HuH-7.5 (cell line): ENCODE data around the gene POMGNT1.

Source experiments
- DNase-seq: peaks from one replicate; pipeline ENCODE4 v3.0.0; 2011; ENCODE audit warnings: low spot score

POMGNT1 gene

DNA sequence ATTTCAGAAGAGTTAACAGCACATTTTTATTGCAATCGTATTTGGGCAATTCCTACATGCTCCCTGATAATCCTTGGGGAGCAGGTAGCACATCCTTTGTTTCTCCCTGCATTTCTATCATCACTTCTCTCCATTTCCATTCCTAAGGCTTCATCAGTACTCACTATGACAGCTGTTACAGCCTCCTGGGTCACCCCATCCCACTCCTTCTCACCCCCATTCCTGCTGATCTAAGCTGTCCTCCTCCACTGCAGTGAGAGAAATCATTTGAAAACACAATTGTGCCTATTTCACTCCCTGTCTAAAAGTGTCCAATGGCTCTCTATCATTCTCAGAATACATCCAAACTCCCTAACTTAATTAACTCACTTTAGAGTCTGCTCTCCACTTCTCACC lies 40.3 kb downstream of the POMGNT1 start:
- DNase-seq, result no peak

DNA sequence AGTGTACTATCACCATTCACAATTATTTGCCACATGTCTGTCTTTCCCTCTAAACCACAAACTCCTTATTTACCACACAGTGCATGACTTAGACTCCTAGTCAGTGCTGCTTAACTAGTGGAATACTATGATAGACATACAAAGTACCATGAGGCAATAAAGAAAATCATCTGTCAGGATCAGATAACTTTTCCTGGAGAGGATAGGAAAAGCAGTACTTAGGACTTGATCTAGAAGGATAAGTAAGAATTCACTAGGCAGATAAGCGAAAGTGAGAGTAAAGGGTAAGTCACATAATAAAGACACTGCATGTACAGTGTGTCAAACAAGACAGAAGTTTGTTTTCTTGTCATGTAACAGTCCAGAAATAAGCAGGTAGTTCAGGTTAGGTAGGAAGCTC lies 44.5 kb downstream of the POMGNT1 start:
- no peak for DNase-seq

DNA sequence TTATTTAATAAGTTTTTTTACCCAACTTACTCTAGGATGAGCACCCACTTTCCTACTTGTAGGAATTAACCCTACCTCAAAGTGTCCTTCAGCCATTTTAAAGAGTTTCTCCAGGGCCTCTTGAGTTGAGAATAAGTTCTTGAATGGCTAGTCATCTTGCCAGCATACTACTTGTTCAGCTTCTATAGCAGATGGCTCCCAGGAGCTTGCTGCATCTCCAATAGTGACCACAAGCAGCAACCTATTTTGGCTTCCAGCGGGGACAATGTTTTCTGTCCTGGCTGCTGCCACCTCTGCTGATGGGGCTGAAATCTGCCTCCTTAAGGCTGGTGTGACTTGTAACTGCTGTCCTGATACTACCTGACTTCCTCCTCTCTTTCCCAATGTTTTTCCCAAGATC lies 45.0 kb downstream of the POMGNT1 start:
- no peak for DNase-seq

DNA sequence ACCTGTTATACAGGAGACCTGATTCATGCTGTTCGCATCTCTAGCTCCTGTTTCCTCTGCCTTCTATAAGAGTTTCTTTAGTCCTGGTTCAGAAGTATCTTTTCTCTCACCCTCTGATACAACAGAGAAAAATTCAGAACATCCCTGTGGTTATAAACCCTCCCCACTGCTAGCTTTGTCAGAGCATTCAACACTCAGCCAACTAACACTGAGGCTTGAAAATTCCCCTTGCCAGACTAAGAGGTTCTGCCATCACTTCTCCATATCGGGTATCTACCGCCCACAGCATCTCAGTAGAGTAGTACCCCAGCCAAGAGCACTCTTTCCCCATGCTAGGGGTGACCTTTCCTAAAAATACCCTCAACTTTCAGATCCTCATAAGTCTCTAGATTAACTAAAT lies 46.2 kb downstream of the POMGNT1 start:
- no peak for DNase-seq

DNA sequence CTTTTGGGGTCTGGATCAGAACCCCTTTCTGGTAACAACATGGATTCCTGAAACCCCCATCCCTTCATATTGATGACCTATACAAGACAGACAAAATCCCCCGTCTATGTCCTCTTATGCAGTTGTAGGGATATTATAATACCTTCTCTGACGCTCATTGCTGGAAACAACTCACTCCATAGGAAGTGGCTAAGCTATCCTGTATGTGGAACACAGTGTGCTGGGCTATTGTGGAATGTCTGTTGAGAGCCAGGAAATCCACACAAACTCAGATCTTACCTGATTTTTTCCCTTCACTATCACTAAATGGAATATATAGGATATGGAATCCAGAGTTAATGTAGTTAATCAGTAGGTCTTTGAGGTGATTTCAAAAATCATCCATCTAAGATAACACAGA lies 48.1 kb downstream of the POMGNT1 start:
- no peak for DNase-seq

DNA sequence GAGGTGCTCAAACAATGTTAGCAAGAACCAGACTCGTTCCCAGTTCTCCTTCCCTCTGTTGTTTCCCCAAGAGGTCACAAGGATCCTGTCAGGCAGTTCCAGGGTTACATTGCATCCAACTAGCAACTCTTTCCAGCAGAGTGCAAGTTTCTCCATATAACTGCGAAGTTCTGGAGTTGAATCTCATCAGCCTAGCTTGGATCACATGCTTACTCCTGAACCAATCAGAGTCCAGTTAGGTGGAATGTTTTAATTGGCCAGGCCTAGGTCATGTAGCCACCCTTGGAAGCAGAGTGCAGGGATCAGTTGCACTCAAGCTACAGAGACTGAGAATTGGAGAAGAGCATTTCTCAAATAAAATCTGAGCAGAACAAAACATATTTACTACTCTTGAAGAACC lies 49.9 kb downstream of the POMGNT1 start:
- no peak for DNase-seq
